Measurements from ENCODE around the gene FSTL5. TPM values are rescaled to one million over a fixed set of nuclear protein-coding genes. Genes with fewer than 3 reads are reported as not detected.

The FSTL5 gene
- total and polyA plus RNA-seq, 2 experiments from 2014 or later: 0.12 to 0.59 TPM

DNA sequence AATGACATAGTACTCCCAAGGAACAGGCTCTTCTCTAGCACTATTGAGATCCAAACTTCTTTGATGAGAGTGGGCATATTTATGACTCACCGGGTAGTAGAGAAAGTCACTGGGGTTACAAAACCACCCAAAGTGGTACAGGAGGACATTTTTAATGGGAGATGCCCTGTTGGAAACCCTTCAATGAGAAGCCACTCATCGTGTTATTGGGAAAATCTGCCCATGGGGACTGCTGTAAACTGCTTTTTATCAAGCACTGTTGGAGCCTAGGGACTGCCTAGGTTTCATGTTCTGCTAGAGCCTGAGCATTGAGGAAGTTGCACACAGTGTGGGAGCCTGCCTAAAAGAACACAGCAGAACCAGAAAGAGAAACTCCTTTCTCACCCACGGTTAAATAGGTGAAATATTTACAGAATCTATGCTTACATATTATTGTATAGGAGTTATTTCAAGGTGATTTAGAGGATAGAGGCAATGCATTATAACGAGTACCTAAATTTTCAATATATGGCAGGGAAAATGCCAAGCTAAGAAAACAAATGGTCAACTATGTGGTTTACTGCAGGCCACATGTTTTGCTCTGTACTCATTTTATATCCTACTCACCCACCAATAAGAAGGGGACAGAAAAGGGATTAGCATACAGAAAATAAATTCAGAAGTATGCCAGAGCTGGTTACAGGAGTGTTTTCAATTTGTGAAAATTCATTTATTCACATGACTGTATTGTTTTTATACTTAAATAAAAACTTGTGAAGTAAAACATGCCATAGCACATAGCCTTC is 559.1 kb downstream of the FSTL5 start:
- TF ChIP-seq, protein P1, sequence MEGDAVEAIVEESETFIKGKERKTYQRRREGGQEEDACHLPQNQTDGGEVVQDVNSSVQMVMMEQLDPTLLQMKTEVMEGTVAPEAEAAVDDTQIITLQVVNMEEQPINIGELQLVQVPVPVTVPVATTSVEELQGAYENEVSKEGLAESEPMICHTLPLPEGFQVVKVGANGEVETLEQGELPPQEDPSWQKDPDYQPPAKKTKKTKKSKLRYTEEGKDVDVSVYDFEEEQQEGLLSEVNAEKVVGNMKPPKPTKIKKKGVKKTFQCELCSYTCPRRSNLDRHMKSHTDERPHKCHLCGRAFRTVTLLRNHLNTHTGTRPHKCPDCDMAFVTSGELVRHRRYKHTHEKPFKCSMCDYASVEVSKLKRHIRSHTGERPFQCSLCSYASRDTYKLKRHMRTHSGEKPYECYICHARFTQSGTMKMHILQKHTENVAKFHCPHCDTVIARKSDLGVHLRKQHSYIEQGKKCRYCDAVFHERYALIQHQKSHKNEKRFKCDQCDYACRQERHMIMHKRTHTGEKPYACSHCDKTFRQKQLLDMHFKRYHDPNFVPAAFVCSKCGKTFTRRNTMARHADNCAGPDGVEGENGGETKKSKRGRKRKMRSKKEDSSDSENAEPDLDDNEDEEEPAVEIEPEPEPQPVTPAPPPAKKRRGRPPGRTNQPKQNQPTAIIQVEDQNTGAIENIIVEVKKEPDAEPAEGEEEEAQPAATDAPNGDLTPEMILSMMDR (IDR thresholded peaks at IDR 0.05; ENCODE audit: low read depth, low read length): no peak
- no peaks in the 10 kb centered on the region for H3K27me3 ChIP-seq
- no peak overlapping the region for H3K27ac ChIP-seq
- H3K4me3 ChIP-seq: no peak overlapping the region
- no peaks in the 10 kb centered on the region for H3K4me1 ChIP-seq (ENCODE audit: low read depth)
- no peaks in the 10 kb centered on the region for H3K9me3 ChIP-seq (ENCODE audit: low read depth)
- DNase-seq (ENCODE audit: low read depth in 1 of 2, low spot score in 1 of 2): no peak
- H3K36me3 ChIP-seq: no peaks in the 10 kb centered on the region

DNA sequence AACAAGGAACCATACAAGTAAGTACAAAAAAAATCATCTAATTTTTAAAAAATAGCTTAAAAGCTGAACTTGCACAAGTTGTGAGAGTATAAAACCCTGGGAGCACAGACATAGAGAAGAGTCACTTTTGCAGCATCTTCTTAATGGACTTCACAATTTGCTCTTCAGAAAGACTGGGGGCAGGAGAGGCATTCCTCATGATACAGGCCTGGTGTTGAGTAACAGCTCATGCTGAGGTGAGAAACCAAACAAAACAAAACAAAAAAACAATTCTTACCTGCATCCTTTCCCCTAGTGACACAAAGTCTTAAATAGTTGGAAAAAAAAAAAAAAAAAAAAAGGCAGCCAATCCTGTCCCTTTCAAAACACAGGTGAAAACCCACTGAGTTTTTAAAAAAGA is 562.8 kb downstream of the FSTL5 start:
- no peak for DNase-seq (ENCODE audit: low read depth in 1 of 2, low spot score in 1 of 2)
- H3K9me3 ChIP-seq (ENCODE audit: low read depth): no peaks in the 10 kb centered on the region
- no peaks in the 10 kb centered on the region for H3K36me3 ChIP-seq
- no peak overlapping the region for H3K27ac ChIP-seq
- no peak overlapping the region for H3K4me3 ChIP-seq
- TF ChIP-seq, protein P1 (IDR thresholded peaks at IDR 0.05; ENCODE audit: low read depth, low read length): no peak
- no peaks in the 10 kb centered on the region for H3K4me1 ChIP-seq (ENCODE audit: low read depth)
- no peaks in the 10 kb centered on the region for H3K27me3 ChIP-seq

DNA sequence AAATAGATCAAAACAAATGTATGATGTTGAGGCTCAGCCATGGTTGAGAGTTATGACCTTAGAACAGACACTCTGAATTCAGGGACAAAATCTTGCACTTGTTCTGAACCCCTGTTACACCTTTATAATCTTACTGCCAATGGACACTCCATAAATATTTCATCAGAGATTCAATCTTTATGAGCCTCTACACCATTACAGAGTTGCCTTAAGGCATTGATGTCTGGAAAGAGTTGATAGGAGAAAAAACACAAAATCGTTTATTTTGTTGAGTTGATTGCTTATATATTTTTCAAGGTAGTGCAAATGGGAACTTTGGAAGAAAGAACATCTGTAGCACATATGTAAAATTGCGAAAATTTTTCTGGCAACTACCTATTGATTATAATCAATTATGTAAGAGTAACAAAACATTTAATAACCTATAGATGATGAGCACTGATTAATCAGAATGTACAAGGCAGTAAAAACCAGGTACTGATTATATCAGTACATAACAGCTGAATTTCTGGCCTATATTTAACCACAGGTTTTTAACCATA is 568.5 kb downstream of the FSTL5 start:
- Histone ChIP-seq H3K27me3 (no peaks in the 10 kb centered on the region), H3K36me3 (no peaks in the 10 kb centered on the region), H3K4me1 (ENCODE audit: low read depth) (no peaks in the 10 kb centered on the region), H3K27ac (no peak overlapping the region), H3K4me3 (no peak overlapping the region), H3K9me3 (ENCODE audit: low read depth) (no peaks in the 10 kb centered on the region)
- TF ChIP-seq, protein P1 (IDR thresholded peaks at IDR 0.05; ENCODE audit: low read depth, low read length): no peak
- DNase-seq (ENCODE audit: low read depth in 1 of 2, low spot score in 1 of 2): no peak

DNA sequence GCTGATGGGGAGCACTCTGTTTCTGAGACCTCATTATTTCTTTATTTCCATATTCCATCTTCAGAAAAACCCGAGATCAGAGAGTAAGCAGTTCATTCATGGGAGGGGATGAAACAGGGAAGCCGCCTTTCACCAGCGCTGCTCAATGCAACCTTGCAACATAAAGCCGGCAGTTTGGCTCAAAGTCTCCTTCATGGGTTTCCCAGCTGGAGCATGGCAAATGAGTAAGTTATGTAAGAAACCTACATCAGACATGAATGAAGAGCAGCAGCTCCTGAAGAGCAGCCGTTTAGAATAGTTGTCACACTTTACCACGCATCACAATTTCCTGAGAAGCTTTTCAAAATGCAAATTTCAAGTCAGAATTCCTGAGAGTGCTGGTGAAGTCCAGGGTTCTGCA is 578.8 kb downstream of the FSTL5 start:
- no peak for DNase-seq (ENCODE audit: low read depth in 1 of 2, low spot score in 1 of 2)

DNA sequence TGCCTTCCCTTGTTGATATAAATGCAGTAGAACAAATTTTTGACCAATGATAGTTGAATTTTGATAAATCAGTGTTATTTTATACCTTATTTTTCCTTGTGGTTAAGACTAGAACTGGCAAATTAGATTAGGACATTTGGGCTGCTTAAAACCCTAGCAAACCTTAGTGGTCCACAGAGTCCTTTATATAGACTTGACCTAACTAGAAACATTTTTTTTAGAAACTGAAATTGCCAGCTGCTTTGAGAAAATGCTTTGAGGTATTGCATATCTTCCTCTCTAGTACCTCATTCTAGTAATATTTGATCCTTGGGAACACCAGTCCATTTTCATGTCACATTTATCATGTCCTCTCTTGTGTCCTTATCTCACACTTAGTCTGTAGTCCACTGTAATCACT is 580.3 kb downstream of the FSTL5 start:
- Histone ChIP-seq H3K36me3 (no peaks in the 10 kb centered on the region), H3K4me1 (ENCODE audit: low read depth) (peaks cover 5% of the 10 kb centered on the region), H3K4me3 (no peak overlapping the region), H3K27ac (no peak overlapping the region), H3K9me3 (ENCODE audit: low read depth) (no peaks in the 10 kb centered on the region), H3K27me3 (no peaks in the 10 kb centered on the region)
- TF ChIP-seq, protein P1 (IDR thresholded peaks at IDR 0.05; ENCODE audit: low read depth, low read length): no peak
- no peak for DNase-seq (ENCODE audit: low read depth in 1 of 2, low spot score in 1 of 2)

More for the DNA sequence above, 578.8 kb downstream of the FSTL5 start:
- peaks cover 5% of the 10 kb centered on the region for H3K4me1 ChIP-seq (ENCODE audit: low read depth)
- TF ChIP-seq, protein P1 (IDR thresholded peaks at IDR 0.05; ENCODE audit: low read depth, low read length): no peak
- H3K36me3 ChIP-seq: no peaks in the 10 kb centered on the region
- no peaks in the 10 kb centered on the region for H3K9me3 ChIP-seq (ENCODE audit: low read depth)
- H3K27ac ChIP-seq: no peak overlapping the region
- no peak overlapping the region for H3K4me3 ChIP-seq
- no peaks in the 10 kb centered on the region for H3K27me3 ChIP-seq
